Measurements from ENCODE around the gene KCNC3.

DNA sequence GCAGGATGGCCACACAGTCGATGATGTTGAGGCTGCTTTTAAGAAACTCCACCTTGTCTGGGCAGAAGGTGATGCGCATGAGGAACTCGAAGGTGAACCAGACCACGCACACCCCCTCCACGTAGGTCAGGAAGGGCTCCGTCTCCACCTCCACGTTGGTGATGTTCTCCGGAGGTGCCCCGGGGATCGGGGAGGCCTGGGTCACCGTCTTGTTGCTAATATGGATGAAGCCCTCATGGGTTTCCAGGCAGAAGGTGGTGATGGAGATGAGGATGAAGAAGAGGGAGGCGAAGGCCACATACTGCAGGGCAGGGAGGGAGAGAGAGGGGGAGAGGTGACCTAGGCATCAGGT is 5.4 kb downstream of the KCNC3 start:
- no peak for TF ChIP-seq CTCF (conservative IDR thresholded peaks at IDR 0.05; ENCODE audit: low read length)
- no peak for TF ChIP-seq EZH2phosphoT487 (IDR thresholded peaks at IDR 0.05; ENCODE audit: borderline replicate concordance, low read depth, low read length)
